ENCODE measurements around the gene KCNIP3.

DNA sequence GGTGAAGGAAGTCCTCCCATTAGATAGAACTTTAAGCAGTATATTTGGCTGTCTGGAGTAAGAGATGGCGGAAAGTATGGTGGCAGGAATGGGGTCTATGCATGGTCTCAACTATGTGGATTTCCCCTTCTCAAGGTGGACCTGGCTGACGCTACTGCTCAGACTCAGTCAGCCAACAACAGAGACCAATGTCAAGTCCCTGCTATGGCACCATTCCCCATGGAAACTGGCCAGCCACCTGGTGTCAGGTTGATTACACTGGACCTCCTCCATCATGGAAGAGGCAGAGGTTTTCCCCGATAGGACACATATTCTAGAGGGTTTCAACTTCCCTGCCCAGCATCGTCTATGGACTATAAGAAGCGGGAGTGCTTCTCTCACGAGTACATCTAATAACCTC, 96.8 kb downstream of the KCNIP3 start:
- TF ChIP-seq EZH2phosphoT487 (IDR thresholded peaks at IDR 0.05; ENCODE audit: low read depth): no peak
- TF ChIP-seq, protein P1, sequence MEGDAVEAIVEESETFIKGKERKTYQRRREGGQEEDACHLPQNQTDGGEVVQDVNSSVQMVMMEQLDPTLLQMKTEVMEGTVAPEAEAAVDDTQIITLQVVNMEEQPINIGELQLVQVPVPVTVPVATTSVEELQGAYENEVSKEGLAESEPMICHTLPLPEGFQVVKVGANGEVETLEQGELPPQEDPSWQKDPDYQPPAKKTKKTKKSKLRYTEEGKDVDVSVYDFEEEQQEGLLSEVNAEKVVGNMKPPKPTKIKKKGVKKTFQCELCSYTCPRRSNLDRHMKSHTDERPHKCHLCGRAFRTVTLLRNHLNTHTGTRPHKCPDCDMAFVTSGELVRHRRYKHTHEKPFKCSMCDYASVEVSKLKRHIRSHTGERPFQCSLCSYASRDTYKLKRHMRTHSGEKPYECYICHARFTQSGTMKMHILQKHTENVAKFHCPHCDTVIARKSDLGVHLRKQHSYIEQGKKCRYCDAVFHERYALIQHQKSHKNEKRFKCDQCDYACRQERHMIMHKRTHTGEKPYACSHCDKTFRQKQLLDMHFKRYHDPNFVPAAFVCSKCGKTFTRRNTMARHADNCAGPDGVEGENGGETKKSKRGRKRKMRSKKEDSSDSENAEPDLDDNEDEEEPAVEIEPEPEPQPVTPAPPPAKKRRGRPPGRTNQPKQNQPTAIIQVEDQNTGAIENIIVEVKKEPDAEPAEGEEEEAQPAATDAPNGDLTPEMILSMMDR (IDR thresholded peaks at IDR 0.05; ENCODE audit: low read depth, low read length): no peak
